Measurements from ENCODE around the gene ADGRF4.

Gene ADGRF4

DNA sequence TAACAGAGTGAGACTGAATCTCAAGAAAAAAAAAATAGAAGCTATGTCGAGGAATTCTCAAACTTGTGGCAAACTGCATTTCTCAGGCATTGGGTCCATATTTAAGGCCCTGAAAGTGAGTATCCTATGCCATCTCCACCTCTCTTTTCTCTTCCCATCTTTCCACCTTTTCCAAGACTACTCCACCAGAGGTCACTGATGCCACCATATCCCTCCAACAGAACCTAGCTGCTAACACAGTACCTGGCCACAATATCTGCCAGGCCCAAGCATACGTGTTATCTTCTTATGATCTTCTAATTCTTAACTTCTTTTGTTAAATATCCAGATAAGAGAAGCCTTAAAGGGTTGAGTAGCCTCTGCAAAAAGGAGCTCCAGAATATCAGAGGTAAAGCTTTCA is 8.2 kb upstream of the ADGRF4 start:
- H3K36me3 Mint-ChIP-seq (ENCODE audit: low read depth): no peaks in the 10 kb centered on the region

DNA sequence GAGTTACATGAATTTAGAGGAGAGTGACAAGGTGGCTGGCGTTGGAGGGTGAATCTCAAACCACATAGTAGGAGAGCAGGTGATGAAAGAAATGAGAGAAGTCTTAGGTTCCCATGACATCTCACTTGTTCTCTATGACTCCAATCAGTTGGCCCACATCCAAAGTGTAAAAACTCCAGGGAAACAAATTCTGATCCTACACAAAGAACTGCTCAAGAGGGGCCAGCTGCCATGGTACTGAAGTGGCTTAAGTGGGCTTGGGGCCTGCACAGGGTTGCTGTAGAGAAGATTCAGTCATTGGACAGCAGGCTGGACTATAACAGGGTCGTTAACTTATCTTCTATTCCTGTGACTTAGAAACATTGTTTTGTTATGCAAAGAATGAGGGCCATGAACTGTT is 7.6 kb upstream of the ADGRF4 start:
- Mint-ChIP-seq H3K27ac (no peak overlapping the region), H3K36me3 (ENCODE audit: low read depth) (no peaks in the 10 kb centered on the region), H3K27me3 (ENCODE audit: low read depth) (no peaks in the 10 kb centered on the region), H3K4me1 (no peaks in the 10 kb centered on the region), H3K9me3 (no peaks in the 10 kb centered on the region), H3K4me3 (no peak overlapping the region)
- no peak for TF ChIP-seq CTCF (IDR thresholded peaks at IDR 0.05; ENCODE audit: unreplicated experiment in 3 of 3)

More for the DNA sequence above, 8.2 kb upstream of the ADGRF4 start:
- Mint-ChIP-seq H3K9me3 (no peaks in the 10 kb centered on the region), H3K27me3 (ENCODE audit: low read depth) (no peaks in the 10 kb centered on the region), H3K4me3 (no peak overlapping the region), H3K27ac (no peak overlapping the region), H3K4me1 (no peaks in the 10 kb centered on the region)
- TF ChIP-seq CTCF (IDR thresholded peaks at IDR 0.05; ENCODE audit: unreplicated experiment in 3 of 3): no peak

- H3K36me3 Mint-ChIP-seq (ENCODE audit: low read depth): no peaks in the 10 kb centered on the region
- H3K4me3 Mint-ChIP-seq: no peak overlapping the region
- no peaks in the 10 kb centered on the region for H3K9me3 Mint-ChIP-seq
- H3K27me3 Mint-ChIP-seq (ENCODE audit: low read depth): no peaks in the 10 kb centered on the region
- no peak overlapping the region for H3K27ac Mint-ChIP-seq
- no peak for TF ChIP-seq CTCF (IDR thresholded peaks at IDR 0.05; ENCODE audit: unreplicated experiment in 3 of 3)
- no peaks in the 10 kb centered on the region for H3K4me1 Mint-ChIP-seq
Measured at GRCh38 chr6:47697925-47698324, 455 bp upstream of the ADGRF4 start.

GRCh38 chr6:47700053-47700452 is 1.7 kb downstream of the ADGRF4 start:
- H3K4me3 Mint-ChIP-seq: no peak overlapping the region
- no peaks in the 10 kb centered on the region for H3K4me1 Mint-ChIP-seq
- no peak overlapping the region for H3K27ac Mint-ChIP-seq
- no peaks in the 10 kb centered on the region for H3K9me3 Mint-ChIP-seq
- no peak for TF ChIP-seq CTCF (IDR thresholded peaks at IDR 0.05; ENCODE audit: unreplicated experiment in 3 of 3)
- H3K27me3 Mint-ChIP-seq (ENCODE audit: low read depth): no peaks in the 10 kb centered on the region
- H3K36me3 Mint-ChIP-seq (ENCODE audit: low read depth): no peaks in the 10 kb centered on the region

- Mint-ChIP-seq H3K9me3 (no peaks in the 10 kb centered on the region), H3K27me3 (ENCODE audit: low read depth) (no peaks in the 10 kb centered on the region), H3K36me3 (ENCODE audit: low read depth) (no peaks in the 10 kb centered on the region), H3K27ac (no peak overlapping the region), H3K4me1 (no peaks in the 10 kb centered on the region), H3K4me3 (no peak overlapping the region)
- no peak for TF ChIP-seq CTCF (IDR thresholded peaks at IDR 0.05; ENCODE audit: unreplicated experiment in 3 of 3)
Measured at GRCh38 chr6:47700596-47700995, 2.2 kb downstream of the ADGRF4 start.

GRCh38 chr6:47701363-47701762 is 3.0 kb downstream of the ADGRF4 start:
- Mint-ChIP-seq H3K27me3 (ENCODE audit: low read depth) (no peaks in the 10 kb centered on the region), H3K27ac (no peak overlapping the region), H3K4me3 (no peak overlapping the region), H3K4me1 (no peaks in the 10 kb centered on the region), H3K36me3 (ENCODE audit: low read depth) (no peaks in the 10 kb centered on the region), H3K9me3 (no peaks in the 10 kb centered on the region)
- TF ChIP-seq CTCF (IDR thresholded peaks at IDR 0.05; ENCODE audit: unreplicated experiment in 3 of 3): no peak

Data from nephron (organoid).